Gastrocnemius medialis (tissue), 4 donors: Measurements from ENCODE around the gene TRAF1. TPM values are rescaled to one million over a fixed set of nuclear protein-coding genes. Genes with fewer than 3 reads are reported as not detected.
A peak's percentile ranks its signal among the peaks of the same experiment; 100 is the strongest.

Source experiments
- ATAC-seq, 2 donors: fragments of 150-250 bp; one replicate each; pipeline ENCODE4 v1.9.1; 2016
- DNase-seq, 2 donors: peaks; one replicate each; pipeline ENCODE4 v3.0.0-alpha.2; 2019
- H3K27ac ChIP-seq, 4 donors: fragments of 200-600 bp; sonication (generic); 1 replicate in 1 of 4; 2 replicates in 3 of 4; pipeline ENCODE4 v1.5.1; 2016 to 2018; ENCODE audit warnings: mild to moderate bottlenecking in 2 of 4, moderate library complexity in 1 of 4
- H3K27me3 ChIP-seq, 3 donors: fragments of 200-600 bp; sonication (generic) in 2 of 3; 1 replicate in 1 of 3; 2 replicates in 2 of 3; pipeline versions ENCODE4 v1.5.1 to v1.6.0; 2016 to 2019; ENCODE audit warnings: mild to moderate bottlenecking in 1 of 3, moderate library complexity in 1 of 3
- H3K36me3 ChIP-seq, 2 donors: fragments of 200-600 bp; sonication (generic) in 1 of 2; one replicate each; pipeline ENCODE4 v1.5.1; 2017 to 2018
- H3K4me1 ChIP-seq, 2 donors: fragments of 200-600 bp; sonication (generic) in 1 of 2; one replicate each; pipeline ENCODE4 v1.5.1; 2016 to 2017; ENCODE audit warnings: mild to moderate bottlenecking in 2 of 2
- H3K4me3 ChIP-seq, 4 donors: fragments of 200-600 bp; sonication (generic) in 3 of 4; 1 replicate in 1 of 4; 2 replicates in 3 of 4; pipeline ENCODE4 v1.5.1; 2016 to 2019; ENCODE audit warnings: mild to moderate bottlenecking in 2 of 4
- H3K9me3 ChIP-seq, 3 donors: fragments of 200-600 bp; sonication (generic) in 2 of 3; 1 replicate in 1 of 3; 2 replicates in 2 of 3; pipeline ENCODE4 v1.5.1; 2016 to 2019
- POLR2A ChIP-seq, 2 donors: fragments of 450-650 bp; IDR thresholded peaks; one replicate each; pipeline ENCODE4 v1.6.1; 2017; ENCODE audit warnings: antibody characterized with exemption in 2 of 2, mild to moderate bottlenecking in 2 of 2, moderate library complexity in 2 of 2
- in situ Hi-C, 4 donors: fragments of 200-750 bp; cut with MboI; loops; one replicate each; pipeline versions ENCODE4 v1.15.0 to v1.8.0; 2017; ENCODE audit warnings: low sequenced_read_pairs in 4 of 4
- intact Hi-C: fragments of 100-400 bp; cut with DNase I; formaldehyde crosslinking; loops from one replicate; pipeline ENCODE4 v1.15.1; 2023; ENCODE audit warnings: low total_unique reads
- total RNA-seq, 4 donors: library from RNA; depleted of rRNA; stranded (reverse); fragments of >200 nt; gene quantifications; one replicate each; pipeline versions ENCODE4 v1.1.0 to v1.2.3, GENCODE V29; 2016
- TF ChIP-seq, protein P1 (sequence below), 5 experiments: fragments of 450-650 bp in 3 of 5; fragments of 200-600 bp in 2 of 5; sonication (generic) in 2 of 5; IDR thresholded peaks in 4 of 5; conservative IDR thresholded peaks in 1 of 5; 1 replicate in 4 of 5; 2 replicates in 1 of 5; pipeline ENCODE4 v1.5.1; 2016 to 2019; ENCODE audit warnings: antibody characterized with exemption in 5 of 5, mild to moderate bottlenecking in 3 of 5, moderate library complexity in 3 of 5

The TRAF1 gene
- total RNA-seq, 4 donors from 2014 or later, result 0.42 to 1.6 (median 0.77) TPM

DNA sequence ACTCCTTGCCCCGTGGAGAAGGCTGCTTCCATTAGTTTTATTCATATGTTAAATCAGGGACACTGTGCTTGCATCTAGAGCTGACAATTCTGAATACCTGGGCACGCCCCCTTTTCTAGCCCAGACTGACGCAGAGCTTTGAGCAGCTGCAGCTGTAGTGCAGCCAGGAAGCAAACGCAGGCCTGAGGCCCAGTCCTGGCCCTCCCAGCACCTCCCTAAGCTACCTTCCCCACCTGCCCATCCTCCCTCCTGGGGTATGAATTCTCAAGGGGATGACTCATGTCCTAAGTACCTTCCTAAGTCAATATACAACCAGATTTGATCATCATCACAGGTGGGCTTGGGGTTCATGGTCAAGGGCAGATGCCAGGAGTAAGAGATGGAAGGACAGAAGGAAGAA, 53.1 kb downstream of the TRAF1 start:
- DNase-seq (no peak), ATAC-seq (no peak)
- peaks cover 6 to 12% of the 10 kb centered on the region in 2 donors for H3K4me1 ChIP-seq
- no peak overlapping the region for H3K4me3 ChIP-seq
- no peak overlapping the region for H3K27ac ChIP-seq
- TF ChIP-seq, protein P1, sequence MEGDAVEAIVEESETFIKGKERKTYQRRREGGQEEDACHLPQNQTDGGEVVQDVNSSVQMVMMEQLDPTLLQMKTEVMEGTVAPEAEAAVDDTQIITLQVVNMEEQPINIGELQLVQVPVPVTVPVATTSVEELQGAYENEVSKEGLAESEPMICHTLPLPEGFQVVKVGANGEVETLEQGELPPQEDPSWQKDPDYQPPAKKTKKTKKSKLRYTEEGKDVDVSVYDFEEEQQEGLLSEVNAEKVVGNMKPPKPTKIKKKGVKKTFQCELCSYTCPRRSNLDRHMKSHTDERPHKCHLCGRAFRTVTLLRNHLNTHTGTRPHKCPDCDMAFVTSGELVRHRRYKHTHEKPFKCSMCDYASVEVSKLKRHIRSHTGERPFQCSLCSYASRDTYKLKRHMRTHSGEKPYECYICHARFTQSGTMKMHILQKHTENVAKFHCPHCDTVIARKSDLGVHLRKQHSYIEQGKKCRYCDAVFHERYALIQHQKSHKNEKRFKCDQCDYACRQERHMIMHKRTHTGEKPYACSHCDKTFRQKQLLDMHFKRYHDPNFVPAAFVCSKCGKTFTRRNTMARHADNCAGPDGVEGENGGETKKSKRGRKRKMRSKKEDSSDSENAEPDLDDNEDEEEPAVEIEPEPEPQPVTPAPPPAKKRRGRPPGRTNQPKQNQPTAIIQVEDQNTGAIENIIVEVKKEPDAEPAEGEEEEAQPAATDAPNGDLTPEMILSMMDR (IDR thresholded peaks at IDR 0.05 in 4 of 5, conservative IDR thresholded peaks at IDR 0.05 in 1 of 5), result no peak
- TF ChIP-seq POLR2A (IDR thresholded peaks at IDR 0.05), result no peak
- intact Hi-C loops (no loop called here), in situ Hi-C loops (loop anchor here (5.0 to 25.0 kb wide), 3 partner anchors 61 to 189 kb away; partner anchors contain the start of genes C5 (in 1 of the 4) and CNTRL (in 1 of the 4))
- H3K36me3 ChIP-seq, result no peaks in the 10 kb centered on the region
- H3K9me3 ChIP-seq, result no peaks in the 10 kb centered on the region
- peaks cover 0 to 4% (median 3%) of the 10 kb centered on the region in 3 donors for H3K27me3 ChIP-seq

- H3K27ac ChIP-seq, result no peak overlapping the region
- TF ChIP-seq POLR2A (IDR thresholded peaks at IDR 0.05), result no peak
- in situ Hi-C loops (loop anchor here (5.0 to 25.0 kb wide), 3 partner anchors 62 to 189 kb away; partner anchors contain the start of genes C5 (in 1 of the 4) and CNTRL (in 1 of the 4)), intact Hi-C loops (no loop called here)
- ATAC-seq (no peak), DNase-seq (no peak)
- H3K27me3 ChIP-seq, result no peaks in the 10 kb centered on the region
- no peaks in the 10 kb centered on the region for H3K36me3 ChIP-seq
- H3K4me3 ChIP-seq, result no peak overlapping the region
- H3K9me3 ChIP-seq, result no peaks in the 10 kb centered on the region
- peaks cover 8 to 17% of the 10 kb centered on the region in 2 donors for H3K4me1 ChIP-seq
Observed at GRCh38 chr9:120872791-120873502, 53.6 kb downstream of the TRAF1 start.

DNA sequence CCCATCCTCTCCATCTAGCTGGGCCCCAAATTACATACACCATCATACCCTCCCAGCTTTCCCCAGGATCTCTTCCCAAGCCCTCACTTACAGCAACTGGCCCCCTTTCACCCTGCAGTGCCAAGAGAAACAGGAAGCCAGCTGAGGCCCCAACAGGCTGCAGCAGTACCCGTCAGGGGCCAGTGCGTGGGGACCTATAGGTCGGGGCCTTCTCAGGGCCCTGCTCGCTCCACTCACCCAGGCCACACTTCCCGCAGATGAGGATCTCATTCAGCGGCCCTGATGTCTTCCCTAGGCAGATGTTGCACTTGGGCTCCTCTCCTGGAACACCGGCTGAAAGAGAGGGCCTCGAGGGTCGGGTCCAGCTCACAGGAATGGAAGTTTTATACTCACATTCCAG, 56.4 kb downstream of the TRAF1 start:
- H3K27ac ChIP-seq, result no peak overlapping the region
- no peak for DNase-seq
- no peak overlapping the region for H3K4me3 ChIP-seq
- no peaks in the 10 kb centered on the region for H3K9me3 ChIP-seq
- peaks cover 4 to 8% of the 10 kb centered on the region in 2 donors for H3K4me1 ChIP-seq
- no peak for TF ChIP-seq POLR2A (IDR thresholded peaks at IDR 0.05)
- ATAC-seq, result no peak
- H3K27me3 ChIP-seq, result no peaks in the 10 kb centered on the region
- intact Hi-C loops (no loop called here), in situ Hi-C loops (loop anchor here (5.0 to 25.0 kb wide), 3 partner anchors 65 to 192 kb away; partner anchors contain the start of genes C5 (in 1 of the 4) and CNTRL (in 1 of the 4))
- no peaks in the 10 kb centered on the region for H3K36me3 ChIP-seq

GRCh38 chr9:120869726-120870125, 56.9 kb downstream of the TRAF1 start:
- ATAC-seq (no peak), DNase-seq (no peak)
- intact Hi-C loops (loop anchor here (1.0 to 2.0 kb wide), 4 partner anchors 26 to 155 kb away; partner anchors contain the start of gene MEGF9), in situ Hi-C loops (loop anchor here (5.0 to 25.0 kb wide), 3 partner anchors 65 to 193 kb away; partner anchors contain the start of genes C5 (in 1 of the 4) and CNTRL (in 1 of the 4))
- peak overlapping the region in 1 of 4 donors; percentile 75 for H3K4me3 ChIP-seq
- H3K27me3 ChIP-seq, result no peaks in the 10 kb centered on the region
- TF ChIP-seq, protein P1 (IDR thresholded peaks at IDR 0.05 in 4 of 5, conservative IDR thresholded peaks at IDR 0.05 in 1 of 5), result no peak
- no peak for TF ChIP-seq POLR2A (IDR thresholded peaks at IDR 0.05)
- peak overlapping the region; percentile 84 to 86 (median 84) for H3K27ac ChIP-seq
- no peaks in the 10 kb centered on the region for H3K9me3 ChIP-seq
- peaks cover 4 to 8% of the 10 kb centered on the region in 2 donors for H3K4me1 ChIP-seq
- no peaks in the 10 kb centered on the region for H3K36me3 ChIP-seq

GRCh38 chr9:120869360-120869687, 57.3 kb downstream of the TRAF1 start:
- DNase-seq, result no peak
- Histone ChIP-seq H3K4me1 (peaks cover 4 to 8% of the 10 kb centered on the region in 2 donors), H3K27me3 (no peaks in the 10 kb centered on the region), H3K27ac (peak overlapping the region; percentile 84 to 86 (median 84)), H3K9me3 (no peaks in the 10 kb centered on the region), H3K36me3 (no peaks in the 10 kb centered on the region), H3K4me3 (peak overlapping the region; percentile 69 to 79 (median 72))
- intact Hi-C loops (loop anchor here (1.0 to 2.0 kb wide), 4 partner anchors 26 to 155 kb away; partner anchors contain the start of gene MEGF9), in situ Hi-C loops (loop anchor here in 1 of 4 donors (25.0 kb wide), 1 partner anchor 193 kb away; the partner anchor contains the start of genes C5 and CNTRL)
- no peak for ATAC-seq
- TF ChIP-seq, protein P1 (IDR thresholded peaks at IDR 0.05 in 4 of 5, conservative IDR thresholded peaks at IDR 0.05 in 1 of 5), result no peak
- TF ChIP-seq POLR2A (IDR thresholded peaks at IDR 0.05), result no peak
